ENCODE data around the gene KLK2. TPM values are rescaled to one million over a fixed set of nuclear protein-coding genes. Genes with fewer than 3 reads are reported as not detected.

The KLK2 gene
- total and polyA plus RNA-seq, 2 of the 8 experiments (the other 6 are each of a cell fraction or from before 2014, with no cell fraction given): 0.20 TPM; not detected in 1

GRCh38 chr19:50870417-50871089, 2.7 kb upstream of the KLK2 start:
- no peaks in the 10 kb centered on the region; a peak in 1 of 4 replicates for H3K9me3 ChIP-seq (ENCODE audit: insufficient read depth in 2 of 2, low read depth in 1 of 2, low read length in 1 of 2)
- H2BK12ac ChIP-seq (ENCODE audit: low read depth, low read length): peak overlapping the region; percentile 13; the same call in 1 of the 2 replicates
- no peaks in the 10 kb centered on the region for H3K79me2 ChIP-seq (ENCODE audit: control insufficient read depth in 1 of 2, insufficient read depth in 2 of 2, low read length in 2 of 2)
- no peaks in the 10 kb centered on the region for H4K20me1 ChIP-seq (replicated peaks in 1 of 2; ENCODE audit: control insufficient read depth in 1 of 2, insufficient read depth in 2 of 2, low read length in 2 of 2)
- H2BK120ac ChIP-seq (replicated peaks; ENCODE audit: low read depth, low read length): no peak overlapping the region
- no peak overlapping the region for H2AFZ ChIP-seq (ENCODE audit: low read length)
- no peak overlapping the region for H4K5ac ChIP-seq (ENCODE audit: insufficient read length, low read depth, low read length)
- H3K23ac ChIP-seq (ENCODE audit: insufficient read length): no peak overlapping the region
- no peak overlapping the region for H2BK15ac ChIP-seq (ENCODE audit: low read length)
- peaks cover 5% of the 10 kb centered on the region; the same call in 1 of the 2 replicates for H3K23me2 ChIP-seq (ENCODE audit: low read depth, low read length)
- TF ChIP-seq CREB1 (IDR thresholded peaks at IDR 0.05): peak; percentile 91
- TF ChIP-seq BACH1 (IDR thresholded peaks at IDR 0.05; ENCODE audit: low read length): no peak
- peak; percentile 50 for TF ChIP-seq KDM4A (IDR thresholded peaks at IDR 0.05; ENCODE audit: low read depth, low read length, severe bottlenecking)
- no peak for TF ChIP-seq TCF12 (IDR thresholded peaks at IDR 0.05; ENCODE audit: low read depth, low read length)
- peak; percentile 47 to 67 (median 60) for TF ChIP-seq CTCF (IDR thresholded peaks at IDR 0.05; ENCODE audit: control extremely low read depth in 1 of 3, insufficient read depth in 1 of 3, low read depth in 1 of 3, low read length in 3 of 3)
- TF ChIP-seq RAD21 (IDR thresholded peaks at IDR 0.05 in 1 of 2, conservative IDR thresholded peaks at IDR 0.05 in 1 of 2; ENCODE audit: low read depth in 2 of 2, low read length in 2 of 2): peak; percentile 43 to 65
- no peak for TF ChIP-seq GTF2F1 (IDR thresholded peaks at IDR 0.05; ENCODE audit: borderline replicate concordance, low read depth, low read length)
- H3K27me3 ChIP-seq (replicated peaks in 1 of 4; ENCODE audit: control insufficient read depth in 3 of 4, extremely low read depth in 1 of 4, insufficient read depth in 3 of 4, low read length in 3 of 4): peaks cover 0 to 3% (median 1%) of the 10 kb centered on the region in 4 experiments; a peak in 2 of 7 replicates
- no peak overlapping the region for H3K27ac ChIP-seq (ENCODE audit: low read depth, low read length)
- no peak overlapping the region for H3K9ac ChIP-seq (replicated peaks in 1 of 4; ENCODE audit: extremely low read depth in 1 of 4, low read depth in 3 of 4, low read length in 3 of 4)
- no peaks in the 10 kb centered on the region for H3K36me3 ChIP-seq (ENCODE audit: control insufficient read depth in 2 of 4, insufficient read depth in 4 of 4, low read length in 3 of 4)
- no peak for FAIRE-seq
- DNase-seq (ENCODE audit: low read depth in 1 of 2, low spot score in 2 of 2): peak in 1 of 2 experiments; percentile 52
- H3K4me2 ChIP-seq (ENCODE audit: insufficient read depth in 1 of 2, low read depth in 2 of 2, low read length in 2 of 2): no peak overlapping the region
- no peaks in the 10 kb centered on the region for H3K4me1 ChIP-seq (replicated peaks in 1 of 4; ENCODE audit: control insufficient read depth in 3 of 4, insufficient read depth in 4 of 4, low read length in 3 of 4)
- H3K18ac ChIP-seq (ENCODE audit: extremely low read depth, low read length): no peak overlapping the region
- H4K8ac ChIP-seq (ENCODE audit: extremely low read depth, insufficient read depth, low read length): no peak overlapping the region; the same call in 1 of the 2 replicates
- H3K14ac ChIP-seq (ENCODE audit: insufficient read length): no peak overlapping the region
- H3K4ac ChIP-seq (replicated peaks; ENCODE audit: insufficient read length, low read depth, low read length): no peak overlapping the region
- H3K4me3 ChIP-seq (ENCODE audit: extremely low read depth in 1 of 4, insufficient read depth in 2 of 4, low read depth in 3 of 4, low read length in 4 of 4): no peak overlapping the region
- no peak overlapping the region for H2BK20ac ChIP-seq (ENCODE audit: low read length)
- no peak overlapping the region for H4K91ac ChIP-seq (replicated peaks; ENCODE audit: insufficient read length, low read length)
- H3K79me1 ChIP-seq (ENCODE audit: low read depth, low read length): no peaks in the 10 kb centered on the region
- no peak overlapping the region for H3K56ac ChIP-seq (replicated peaks; ENCODE audit: insufficient read length, low read depth, low read length)
- POLR2A ChIA-PET (ENCODE audit: partially characterized antibody): interaction anchor here (0.6 to 3.6 kb wide), 5 partner anchors 32 to 78 kb away, joined by 3 to 16 read pairs (median 5); no protein-coding TSS in a partner anchor
- CTCF ChIA-PET (ENCODE audit: partially characterized antibody): interaction anchor here (0.8 to 2.6 kb wide), 12 partner anchors 9 to 224 kb away, joined by 3 to 12 read pairs (median 3); no protein-coding TSS in a partner anchor
- no peak overlapping the region for H2AK5ac ChIP-seq (ENCODE audit: low read depth, low read length)
- no peak overlapping the region for H2BK5ac ChIP-seq (ENCODE audit: low read depth, low read length)
- 74% methylated on average over 25 of the region's 26 CpGs; no CpG with 5 or more reads in 1 of the 2 experiments for WGBS, 2 experiments (ENCODE audit: extremely low coverage in 1 of 2, insufficient coverage in 1 of 2, insufficient read length in 1 of 2, insufficient replicate concordance in 2 of 2, low coverage in 1 of 2, low lambda C conversion rate in 2 of 2, missing lambda C conversion rate in 1 of 2)
